Measurements from ENCODE around the gene NXPE2.

DNA sequence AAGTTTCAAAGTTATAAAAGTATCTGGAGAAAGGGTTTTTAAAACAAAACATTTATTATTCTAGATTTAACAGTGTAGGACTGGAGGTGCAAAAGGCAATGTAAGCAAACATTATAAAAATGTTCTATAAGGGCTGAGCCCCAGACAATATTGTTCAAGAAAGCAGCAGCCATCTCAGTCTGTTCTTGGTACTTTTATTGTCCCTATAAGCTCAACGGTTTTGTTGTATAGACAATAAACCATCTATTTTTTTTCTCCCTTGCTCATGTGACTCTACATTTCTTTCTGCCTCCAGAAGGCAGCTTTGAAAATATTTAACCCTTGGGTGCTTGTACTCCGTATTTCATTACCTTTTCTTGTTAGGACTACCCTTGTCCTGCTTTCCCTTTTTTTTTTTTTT lies 25.2 kb upstream of the NXPE2 start:
- TF ChIP-seq, protein P1, sequence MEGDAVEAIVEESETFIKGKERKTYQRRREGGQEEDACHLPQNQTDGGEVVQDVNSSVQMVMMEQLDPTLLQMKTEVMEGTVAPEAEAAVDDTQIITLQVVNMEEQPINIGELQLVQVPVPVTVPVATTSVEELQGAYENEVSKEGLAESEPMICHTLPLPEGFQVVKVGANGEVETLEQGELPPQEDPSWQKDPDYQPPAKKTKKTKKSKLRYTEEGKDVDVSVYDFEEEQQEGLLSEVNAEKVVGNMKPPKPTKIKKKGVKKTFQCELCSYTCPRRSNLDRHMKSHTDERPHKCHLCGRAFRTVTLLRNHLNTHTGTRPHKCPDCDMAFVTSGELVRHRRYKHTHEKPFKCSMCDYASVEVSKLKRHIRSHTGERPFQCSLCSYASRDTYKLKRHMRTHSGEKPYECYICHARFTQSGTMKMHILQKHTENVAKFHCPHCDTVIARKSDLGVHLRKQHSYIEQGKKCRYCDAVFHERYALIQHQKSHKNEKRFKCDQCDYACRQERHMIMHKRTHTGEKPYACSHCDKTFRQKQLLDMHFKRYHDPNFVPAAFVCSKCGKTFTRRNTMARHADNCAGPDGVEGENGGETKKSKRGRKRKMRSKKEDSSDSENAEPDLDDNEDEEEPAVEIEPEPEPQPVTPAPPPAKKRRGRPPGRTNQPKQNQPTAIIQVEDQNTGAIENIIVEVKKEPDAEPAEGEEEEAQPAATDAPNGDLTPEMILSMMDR (IDR thresholded peaks at IDR 0.05) = no peak
- no peak for TF ChIP-seq POLR2A (IDR thresholded peaks at IDR 0.05)

All from tibial nerve (tissue), 3 donors.